KG1 (cell line): ENCODE results near the gene RASL10A.
A peak's percentile ranks its signal among the peaks of the same experiment; 100 is the strongest.

Experiments
- DNase-seq: peaks from one replicate; lab custom pipeline; 2025; lab: John Stamatoyannopoulos, UW

The RASL10A gene

DNA sequence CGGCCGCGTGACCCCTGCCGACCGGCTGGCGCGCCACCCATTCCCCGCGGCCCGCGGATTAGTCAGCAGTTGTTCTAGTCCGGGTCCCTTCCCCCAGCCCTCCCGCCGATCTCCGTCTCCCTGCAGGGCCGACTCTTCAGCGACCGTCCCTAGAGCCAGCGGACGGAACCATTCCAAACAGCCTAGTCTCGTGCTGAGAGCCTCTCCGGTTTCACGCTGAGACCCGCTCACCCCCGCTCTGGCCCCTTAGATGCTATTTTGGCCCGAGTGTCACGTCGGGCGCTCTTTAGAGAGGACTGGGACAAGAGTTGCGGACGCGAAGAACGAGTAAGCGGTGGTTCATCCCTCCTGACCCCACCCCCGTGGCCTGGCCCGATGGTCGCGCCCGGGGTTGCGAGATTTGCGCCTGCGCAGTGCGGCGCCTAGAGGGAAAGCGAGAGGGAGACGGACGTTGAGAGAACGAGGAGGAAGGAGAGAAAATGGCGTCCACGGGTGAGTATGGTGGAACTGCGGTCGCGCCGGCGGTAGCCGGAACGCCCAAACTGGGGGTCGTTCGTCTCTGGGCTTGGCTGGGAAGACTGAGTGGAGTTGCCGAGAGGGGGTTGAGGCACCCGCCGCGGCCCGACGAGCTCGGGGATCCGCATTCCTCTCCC lies 47.5 kb downstream of the RASL10A start, which contains the start of the genes EWSR1 and RHBDD3:
Gene EWSR1, plus strand, starts transcription at position 411 of the 653 bp plus-strand sequence. Its CDS starts 69 bp downstream, at position 480.
Gene RHBDD3, minus strand, starts transcription at position 124 of the 653 bp plus-strand sequence. CDS start 2,355 bp downstream, outside the sequence.
- DNase-seq, result peak; percentile 96

- DNase-seq, result no peak
Observed at GRCh38 chr22:29267462-29267857, 48.0 kb downstream of the RASL10A start.

DNA sequence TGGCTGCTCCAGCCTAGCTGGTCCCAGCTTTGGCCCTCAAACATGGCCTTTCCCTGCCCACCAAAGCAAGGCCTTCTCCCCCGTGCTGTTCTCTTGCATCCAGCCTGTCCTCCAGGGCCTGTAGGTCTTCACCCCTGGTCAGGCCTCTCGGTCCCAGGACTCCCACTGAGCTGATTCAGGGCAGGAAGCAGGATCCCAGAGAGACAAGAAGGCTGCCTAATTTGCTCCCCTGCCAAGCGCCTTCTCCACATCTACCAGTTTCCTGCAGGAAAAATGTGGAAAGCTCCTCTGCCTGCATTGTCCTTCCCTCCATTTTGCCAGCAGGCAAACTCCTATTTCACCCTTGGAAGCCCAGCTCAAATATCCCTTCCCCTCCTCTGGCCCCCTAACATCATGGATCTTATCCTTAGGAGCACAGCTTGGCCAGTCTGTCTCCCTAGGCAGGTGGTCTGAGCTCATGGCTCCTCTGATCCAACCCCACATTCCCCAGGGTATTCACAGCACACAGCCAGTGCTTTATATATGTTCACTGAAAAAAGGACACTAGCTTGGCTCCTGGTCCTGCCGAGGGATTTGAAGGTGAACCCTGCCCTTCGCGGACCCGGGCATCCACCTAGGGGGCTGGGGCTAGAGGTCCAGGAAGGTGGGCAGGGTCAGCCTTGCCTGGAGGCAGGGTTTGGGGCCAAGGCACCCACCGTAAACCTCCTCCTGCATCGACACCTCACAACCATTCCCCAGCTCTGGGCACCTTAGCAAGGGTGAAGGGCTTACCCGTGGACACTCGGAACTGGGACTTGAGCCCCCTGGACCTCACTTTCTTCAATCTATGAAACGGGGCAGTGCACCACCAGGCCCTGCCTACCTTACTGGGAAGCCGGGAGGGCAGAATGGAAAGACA lies 48.7 kb downstream of the RASL10A start:
- DNase-seq, result no peak

GRCh38 chr22:29265929-29266328 lies 49.6 kb downstream of the RASL10A start:
- DNase-seq, result no peak

DNA sequence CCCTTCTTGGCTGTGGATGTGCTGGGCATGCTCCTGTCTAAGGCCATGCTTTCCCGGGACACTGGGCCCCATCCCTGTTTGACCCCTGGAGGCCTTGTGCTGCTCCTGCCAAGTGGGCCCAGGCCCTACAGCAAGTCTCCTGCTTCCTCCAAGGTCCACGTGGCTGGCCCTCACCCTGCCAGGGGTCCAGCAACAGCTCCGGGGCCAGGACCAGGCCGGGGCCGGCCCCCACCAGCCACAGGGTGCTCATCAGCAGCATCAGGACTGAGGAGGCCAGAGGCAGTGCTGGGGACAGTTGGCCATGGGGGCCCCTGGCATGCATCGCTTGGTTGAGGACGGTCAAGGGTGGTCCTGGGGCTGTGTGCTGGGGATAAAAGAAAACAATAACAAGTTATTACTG lies 50.2 kb downstream of the RASL10A start:
- no peak for DNase-seq

DNA sequence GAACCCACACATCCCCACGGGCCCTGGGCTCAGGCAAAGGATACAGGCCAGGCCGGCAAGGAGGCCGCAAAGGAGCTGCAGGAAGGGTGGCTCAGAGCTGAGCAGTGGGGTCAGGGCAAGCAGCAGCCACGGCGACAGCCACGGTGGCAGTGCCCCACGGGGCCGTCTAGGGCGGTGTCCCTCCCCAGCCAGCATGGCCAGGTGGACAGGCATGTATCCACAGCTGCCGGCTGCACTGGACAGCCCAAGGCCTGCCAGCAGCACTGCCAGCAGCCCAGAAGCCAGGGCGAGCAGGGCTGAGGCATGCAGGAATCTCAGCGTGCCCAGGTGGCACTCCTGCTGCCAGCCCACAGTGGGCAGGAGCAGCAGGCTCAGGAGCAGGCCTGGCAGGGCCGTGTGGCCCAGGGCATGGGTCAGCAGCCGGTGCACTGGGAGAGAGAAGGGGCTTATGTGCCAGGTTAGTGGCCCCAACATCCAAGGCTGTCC lies 51.7 kb downstream of the RASL10A start:
- DNase-seq, result no peak
